H1 (cell line): ENCODE data around the gene USH2A. TPM values are rescaled to one million over a fixed set of nuclear protein-coding genes. Genes with fewer than 3 reads are reported as not detected.

ENCODE experiments used
- CTCF ChIA-PET: fragments of 300-600 bp; sonication (Branson Sonifier 250); formaldehyde crosslinking; loops from one replicate; lab custom pipeline; 2021; ENCODE audit not compliant: partially characterized antibody; lab: Charles Lee
- POLR2A ChIA-PET: fragments of 300-600 bp; sonication (Branson Sonifier 250); formaldehyde crosslinking; loops from one replicate; lab custom pipeline; 2021; ENCODE audit warnings: inconsistent platforms; ENCODE audit not compliant: partially characterized antibody; lab: Charles Lee
- DNase-seq, 2 experiments: peaks; one replicate each; pipeline versions ENCODE4 v3.0.0 to v3.0.0-alpha.2; 2010 to 2022; ENCODE audit warnings: low spot score in 2 of 2, low read depth in 1 of 2, mixed read lengths in 1 of 2
- FAIRE-seq: peaks from 2 replicates; lab custom pipeline; 2011; peaks lifted over from hg19 to GRCh38; lab: Jason Lieb, UNC
- H2AFZ ChIP-seq: 2 replicates; pipeline ENCODE4 v1.8.1; 2012; ENCODE audit warnings: low read length, inconsistent platforms
- H2AK5ac ChIP-seq: 2 replicates; pipeline ENCODE4 v1.6.1; 2013; ENCODE audit warnings: low read depth, low read length
- H2BK120ac ChIP-seq: replicated peaks from 2 replicates; pipeline ENCODE3; 2013; ENCODE audit warnings: low read depth, low read length, inconsistent platforms
- H2BK12ac ChIP-seq: 2 replicates; pipeline ENCODE4 v1.6.1; 2013; ENCODE audit warnings: low read depth, low read length
- H2BK15ac ChIP-seq: 2 replicates; pipeline ENCODE4 v1.6.1; 2013; ENCODE audit warnings: low read length
- H2BK20ac ChIP-seq: 2 replicates; pipeline ENCODE4 v1.6.1; 2013; ENCODE audit warnings: low read length
- H2BK5ac ChIP-seq: 2 replicates; pipeline ENCODE4 v1.6.1; 2013; ENCODE audit warnings: low read depth, low read length
- H3K14ac ChIP-seq: 2 replicates; pipeline ENCODE4 v1.6.1; 2013; ENCODE audit warnings: inconsistent platforms; ENCODE audit not compliant: insufficient read length
- H3K18ac ChIP-seq: 2 replicates; pipeline ENCODE4 v1.6.1; 2013; ENCODE audit warnings: low read length; ENCODE audit errors: extremely low read depth
- H3K23ac ChIP-seq: 2 replicates; pipeline ENCODE4 v1.6.1; 2013; ENCODE audit warnings: inconsistent platforms; ENCODE audit not compliant: insufficient read length
- H3K23me2 ChIP-seq: 2 replicates; pipeline ENCODE4 v1.6.1; 2013; ENCODE audit warnings: low read depth, low read length
- H3K27ac ChIP-seq: 2 replicates; pipeline ENCODE4 v1.6.1; 2011; ENCODE audit warnings: low read depth, low read length, inconsistent platforms
- H3K27me3 ChIP-seq, 4 experiments: replicated peaks in 1 of 4; 1 replicate in 1 of 4; 2 replicates in 3 of 4; pipeline versions ENCODE4 v1.6.1 to v1.8.1; 2011 to 2013; ENCODE audit warnings: low read length in 3 of 4, mild to moderate bottlenecking in 3 of 4, inconsistent platforms in 2 of 4, mixed read lengths in 2 of 4, moderate library complexity in 1 of 4; ENCODE audit not compliant: control insufficient read depth in 3 of 4, insufficient read depth in 3 of 4; ENCODE audit errors: extremely low read depth in 1 of 4
- H3K36me3 ChIP-seq, 4 experiments: 2 replicates each; pipeline versions ENCODE4 v1.6.1 to v1.8.1; 2011 to 2013; ENCODE audit warnings: mild to moderate bottlenecking in 4 of 4, low read length in 3 of 4, moderate library complexity in 2 of 4, control low read depth in 1 of 4, inconsistent platforms in 1 of 4; ENCODE audit not compliant: insufficient read depth in 4 of 4, control insufficient read depth in 2 of 4
- H3K4ac ChIP-seq: replicated peaks from 2 replicates; pipeline ENCODE3; 2013; ENCODE audit warnings: low read length, low read depth, mixed read lengths, inconsistent platforms; ENCODE audit not compliant: insufficient read length
- H3K4me1 ChIP-seq, 4 experiments: replicated peaks in 1 of 4; 1 replicate in 1 of 4; 2 replicates in 3 of 4; pipeline versions ENCODE4 v1.6.1 to v1.8.1; 2011 to 2013; ENCODE audit warnings: low read length in 3 of 4, inconsistent platforms in 2 of 4, mixed read lengths in 1 of 4; ENCODE audit not compliant: insufficient read depth in 4 of 4, control insufficient read depth in 3 of 4
- H3K4me2 ChIP-seq, 2 experiments: 2 replicates each; pipeline versions ENCODE4 v1.6.1 to v1.8.1; 2011 to 2013; ENCODE audit warnings: low read depth in 2 of 2, low read length in 2 of 2, control low read depth in 1 of 2, inconsistent platforms in 1 of 2, mild to moderate bottlenecking in 1 of 2; ENCODE audit not compliant: insufficient read depth in 1 of 2
- H3K4me3 ChIP-seq, 4 experiments: fragments of 200-600, 300-600 bp in 1 of 4; sonication (generic), shearing (Covaris generic), sonication (Bioruptor Twin) in 1 of 4; 2 replicates each; pipeline versions ENCODE4 v1.5.1 to v1.8.1; 2011 to 2016; ENCODE audit warnings: low read length in 4 of 4, low read depth in 3 of 4, control low read depth in 2 of 4, inconsistent platforms in 2 of 4, mild to moderate bottlenecking in 2 of 4, mixed read lengths in 1 of 4, moderate library complexity in 1 of 4; ENCODE audit not compliant: insufficient read depth in 2 of 4; ENCODE audit errors: extremely low read depth in 1 of 4
- H3K56ac ChIP-seq: replicated peaks from 2 replicates; pipeline ENCODE3; 2013; ENCODE audit warnings: low read depth, mild to moderate bottlenecking, mixed read lengths, low read length, inconsistent platforms; ENCODE audit not compliant: insufficient read length
- H3K79me1 ChIP-seq: 2 replicates; pipeline ENCODE4 v1.6.1; 2013; ENCODE audit warnings: low read depth, low read length, control low read depth
- H3K79me2 ChIP-seq, 2 experiments: 2 replicates each; pipeline versions ENCODE4 v1.6.1 to v1.8.1; 2012 to 2013; ENCODE audit warnings: low read length in 2 of 2, mild to moderate bottlenecking in 2 of 2, inconsistent platforms in 1 of 2; ENCODE audit not compliant: insufficient read depth in 2 of 2, control insufficient read depth in 1 of 2
- H3K9ac ChIP-seq, 4 experiments: replicated peaks in 1 of 4; 1 replicate in 1 of 4; 2 replicates in 3 of 4; pipeline versions ENCODE4 v1.6.1 to v1.8.1; 2011 to 2013; ENCODE audit warnings: low read depth in 3 of 4, low read length in 3 of 4, control low read depth in 2 of 4, mild to moderate bottlenecking in 2 of 4, moderate library complexity in 2 of 4, inconsistent platforms in 1 of 4; ENCODE audit errors: extremely low read depth in 1 of 4
- H3K9me3 ChIP-seq, 2 experiments: 2 replicates each; pipeline versions ENCODE4 v1.6.1 to v1.8.1; 2012 to 2013; ENCODE audit warnings: mild to moderate bottlenecking in 2 of 2, moderate library complexity in 2 of 2, control low read depth in 1 of 2, inconsistent platforms in 1 of 2, low read depth in 1 of 2, low read length in 1 of 2, mixed read lengths in 1 of 2; ENCODE audit not compliant: insufficient read depth in 2 of 2
- H4K20me1 ChIP-seq, 2 experiments: replicated peaks in 1 of 2; 2 replicates each; pipeline versions ENCODE3 to v1.8.1; 2011 to 2013; ENCODE audit warnings: inconsistent platforms in 2 of 2, low read length in 2 of 2, mild to moderate bottlenecking in 1 of 2; ENCODE audit not compliant: insufficient read depth in 2 of 2, control insufficient read depth in 1 of 2
- H4K5ac ChIP-seq: 2 replicates; pipeline ENCODE4 v1.6.1; 2013; ENCODE audit warnings: low read length, low read depth, mixed read lengths, inconsistent platforms; ENCODE audit not compliant: insufficient read length
- H4K8ac ChIP-seq: 2 replicates; pipeline ENCODE4 v1.8.0; 2013; ENCODE audit warnings: mild to moderate bottlenecking, moderate library complexity, low read length, inconsistent platforms; ENCODE audit not compliant: insufficient read depth; ENCODE audit errors: extremely low read depth
- H4K91ac ChIP-seq: replicated peaks from 2 replicates; pipeline ENCODE3; 2013; ENCODE audit warnings: low read length, mixed read lengths, inconsistent platforms; ENCODE audit not compliant: insufficient read length
- CBX5 ChIP-seq: fragments of 300-800, 300-1000 bp; sonication (generic); IDR thresholded peaks from 2 replicates; pipeline ENCODE4 v1.7.1; 2016; ENCODE audit warnings: antibody characterized with exemption, low read length, low read depth
- KDM5A ChIP-seq: fragments of 200-600 bp; IDR thresholded peaks from 2 replicates; pipeline ENCODE4 v1.7.1; 2012; ENCODE audit warnings: mild to moderate bottlenecking, low read length, inconsistent platforms, mixed read lengths
- POU5F1 ChIP-seq: IDR thresholded peaks from 2 replicates; pipeline ENCODE4 v1.6.1; 2011; ENCODE audit warnings: low read depth, mild to moderate bottlenecking, low read length, moderate library complexity
- RNF2 ChIP-seq: fragments of 200-900, 300-1000 bp; sonication (generic); IDR thresholded peaks from 2 replicates; pipeline ENCODE4 v1.7.1; 2016; ENCODE audit warnings: borderline replicate concordance, low read depth, mild to moderate bottlenecking, antibody characterized with exemption, low read length; ENCODE audit not compliant: poor library complexity, severe bottlenecking; ENCODE audit errors: missing control alignments
- SP2 ChIP-seq: IDR thresholded peaks from 2 replicates; pipeline ENCODE4 v1.6.1; 2012; ENCODE audit warnings: mild to moderate bottlenecking, low read length, inconsistent platforms
- SUZ12 ChIP-seq: fragments of 200-600 bp; sonication (generic); IDR thresholded peaks from 2 replicates; pipeline ENCODE4 v1.6.1; 2012; ENCODE audit warnings: mild to moderate bottlenecking, inconsistent platforms, low read length, moderate library complexity, mixed read lengths
- TCF12 ChIP-seq: IDR thresholded peaks from 2 replicates; pipeline ENCODE4 v1.6.1; 2011; ENCODE audit warnings: low read depth, mild to moderate bottlenecking, low read length
- WGBS, 2 experiments: shearing (Covaris generic) in 1 of 2; methylation state at CpG; one replicate each; pipeline versions ENCODE4 v1.1.6 to v1.1.7; 2013 to 2015; ENCODE audit warnings: low lambda C conversion rate in 2 of 2, mixed read lengths in 2 of 2, inconsistent platforms in 1 of 2, low coverage in 1 of 2, missing lambda C conversion rate in 1 of 2; ENCODE audit not compliant: insufficient replicate concordance in 2 of 2, insufficient coverage in 1 of 2, insufficient read length in 1 of 2; ENCODE audit errors: extremely low coverage in 1 of 2, missing lambda C conversion rate in 1 of 2; 5-methylcytosine and 5-hydroxymethylcytosine counted together
- polyA plus RNA-seq, 7 experiments: library from polyadenylated mRNA; depleted of rRNA in 3 of 7; stranded (reverse) in 5 of 7; unstranded in 2 of 7; fragments of >200 nt in 5 of 7; fragments of 200-250 nt in 2 of 7; gene quantifications; 1 replicate in 5 of 7; 2 replicates in 1 of 7; 4 replicates in 1 of 7; pipeline versions ENCODE4 v1.2.1 to v1.2.3, GENCODE V29; 2011 to 2013; ENCODE audit warnings: missing spikeins in 2 of 7, mixed read lengths in 2 of 7
- total RNA-seq: library from RNA; stranded (reverse); fragmentation: NEBNext Ultra II Directional; extraction: Animal tissue kit (Norgen Biotek cat#: 25700); gene quantifications from 2 replicates; pipeline ENCODE4 v1.2.1, GENCODE V29; 2021
- TF ChIP-seq, protein P1 (sequence below): IDR thresholded peaks from 2 replicates; pipeline ENCODE4 v1.6.1; 2011; ENCODE audit warnings: low read length, improper control_type of control experiment
- TF ChIP-seq, protein P2 (sequence below): IDR thresholded peaks from 2 replicates; pipeline ENCODE4 v1.6.1; 2012; ENCODE audit warnings: low read length, inconsistent platforms
- TF ChIP-seq, protein P3 (sequence below): IDR thresholded peaks from 2 replicates; pipeline ENCODE4 v1.6.1; 2011; ENCODE audit warnings: low read depth, mild to moderate bottlenecking, low read length; ENCODE audit not compliant: insufficient read depth

The USH2A gene
- total and polyA plus RNA-seq, 2 of the 8 experiments (the other 6 are each of a cell fraction or from before 2014, with no cell fraction given), result 0.02 to 0.17 TPM

DNA sequence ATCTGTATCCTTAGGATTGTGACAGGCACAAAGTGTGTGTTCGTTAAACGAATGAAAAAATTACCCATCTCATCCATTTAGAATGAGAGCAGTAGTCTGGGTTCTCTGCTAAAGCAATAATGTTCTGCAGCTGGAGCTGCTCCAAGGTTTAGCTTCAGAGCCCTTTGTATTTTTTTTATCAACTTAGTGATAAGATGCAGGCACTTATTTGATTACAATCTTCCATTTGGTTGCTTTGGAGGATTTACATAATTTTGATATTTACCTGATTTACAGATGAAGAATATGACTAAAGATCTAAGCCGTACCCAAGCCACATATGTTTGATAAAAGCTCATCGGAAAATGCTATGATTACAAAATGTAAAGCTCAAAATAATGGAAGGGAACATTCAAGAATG, 654.9 kb downstream of the USH2A start:
- peaks cover 0 to 11% (median 0%) of the 10 kb centered on the region in 4 experiments; a peak in 2 of 7 replicates for H3K4me1 ChIP-seq
- H4K91ac ChIP-seq, result peak overlapping the region; percentile 38
- H3K56ac ChIP-seq, result no peak overlapping the region
- H3K27me3 ChIP-seq, result no peaks in the 10 kb centered on the region
- POLR2A ChIA-PET, result no interaction called here
- H3K79me2 ChIP-seq, result no peaks in the 10 kb centered on the region
- H3K4me3 ChIP-seq, result no peak overlapping the region
- no peak overlapping the region for H3K9ac ChIP-seq
- H2BK20ac ChIP-seq, result no peak overlapping the region; the same call in 1 of the 2 replicates
- H2BK15ac ChIP-seq, result no peak overlapping the region
- no peak overlapping the region for H3K23ac ChIP-seq
- H4K20me1 ChIP-seq, result no peaks in the 10 kb centered on the region
- H4K5ac ChIP-seq, result peak overlapping the region; percentile 79
- peak overlapping the region; percentile 91 for H2BK120ac ChIP-seq
- WGBS, 2 experiments, result 77% methylated on average over 4 of the region's 4 CpGs; no CpG with 5 or more reads in 1 of the 2 experiments
- no peak overlapping the region for H3K27ac ChIP-seq
- CTCF ChIA-PET, result interaction anchor here (0.7 to 1.6 kb wide), 3 partner anchors 11 to 671 kb away, joined by 3 to 4 read pairs (median 3); no protein-coding TSS in a partner anchor
- DNase-seq, result no peak
- no peak overlapping the region; the same call in 1 of the 2 replicates for H2BK5ac ChIP-seq
- no peaks in the 10 kb centered on the region for H3K23me2 ChIP-seq
- H3K14ac ChIP-seq, result no peak overlapping the region
- H3K9me3 ChIP-seq, result no peaks in the 10 kb centered on the region
- H4K8ac ChIP-seq, result no peak overlapping the region
- H2BK12ac ChIP-seq, result no peak overlapping the region
- no peak for FAIRE-seq
- no peaks in the 10 kb centered on the region for H3K36me3 ChIP-seq
- no peak overlapping the region for H2AK5ac ChIP-seq
- H3K4ac ChIP-seq, result no peak overlapping the region
- H2AFZ ChIP-seq, result no peak overlapping the region
- no peaks in the 10 kb centered on the region for H3K79me1 ChIP-seq
- no peak overlapping the region; the same call in 1 of the 2 replicates for H3K18ac ChIP-seq
- 0 out of 4 replicates have a peak overlapping the region, but pooled peaks of 1 of the 2 experiments have one; percentile 8 for H3K4me2 ChIP-seq
- TF ChIP-seq, protein P1, sequence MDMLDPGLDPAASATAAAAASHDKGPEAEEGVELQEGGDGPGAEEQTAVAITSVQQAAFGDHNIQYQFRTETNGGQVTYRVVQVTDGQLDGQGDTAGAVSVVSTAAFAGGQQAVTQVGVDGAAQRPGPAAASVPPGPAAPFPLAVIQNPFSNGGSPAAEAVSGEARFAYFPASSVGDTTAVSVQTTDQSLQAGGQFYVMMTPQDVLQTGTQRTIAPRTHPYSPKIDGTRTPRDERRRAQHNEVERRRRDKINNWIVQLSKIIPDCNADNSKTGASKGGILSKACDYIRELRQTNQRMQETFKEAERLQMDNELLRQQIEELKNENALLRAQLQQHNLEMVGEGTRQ, result no peak
- TF ChIP-seq, protein P2, sequence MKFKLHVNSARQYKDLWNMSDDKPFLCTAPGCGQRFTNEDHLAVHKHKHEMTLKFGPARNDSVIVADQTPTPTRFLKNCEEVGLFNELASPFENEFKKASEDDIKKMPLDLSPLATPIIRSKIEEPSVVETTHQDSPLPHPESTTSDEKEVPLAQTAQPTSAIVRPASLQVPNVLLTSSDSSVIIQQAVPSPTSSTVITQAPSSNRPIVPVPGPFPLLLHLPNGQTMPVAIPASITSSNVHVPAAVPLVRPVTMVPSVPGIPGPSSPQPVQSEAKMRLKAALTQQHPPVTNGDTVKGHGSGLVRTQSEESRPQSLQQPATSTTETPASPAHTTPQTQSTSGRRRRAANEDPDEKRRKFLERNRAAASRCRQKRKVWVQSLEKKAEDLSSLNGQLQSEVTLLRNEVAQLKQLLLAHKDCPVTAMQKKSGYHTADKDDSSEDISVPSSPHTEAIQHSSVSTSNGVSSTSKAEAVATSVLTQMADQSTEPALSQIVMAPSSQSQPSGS, result no peak
- TF ChIP-seq SUZ12 (no peak), TCF12 (no peak), KDM5A (no peak), RNF2 (no peak), CBX5 (no peak), POU5F1 (no peak), SP2 (no peak)
- TF ChIP-seq, protein P3, sequence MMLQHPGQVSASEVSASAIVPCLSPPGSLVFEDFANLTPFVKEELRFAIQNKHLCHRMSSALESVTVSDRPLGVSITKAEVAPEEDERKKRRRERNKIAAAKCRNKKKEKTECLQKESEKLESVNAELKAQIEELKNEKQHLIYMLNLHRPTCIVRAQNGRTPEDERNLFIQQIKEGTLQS, result no peak
